ENCODE data around the gene FBXO45. TPM values are rescaled to one million over a fixed set of nuclear protein-coding genes. Genes with fewer than 3 reads are reported as not detected.

The FBXO45 gene
- total RNA-seq, 1 donor from 2014 or later: 6.6 TPM

DNA sequence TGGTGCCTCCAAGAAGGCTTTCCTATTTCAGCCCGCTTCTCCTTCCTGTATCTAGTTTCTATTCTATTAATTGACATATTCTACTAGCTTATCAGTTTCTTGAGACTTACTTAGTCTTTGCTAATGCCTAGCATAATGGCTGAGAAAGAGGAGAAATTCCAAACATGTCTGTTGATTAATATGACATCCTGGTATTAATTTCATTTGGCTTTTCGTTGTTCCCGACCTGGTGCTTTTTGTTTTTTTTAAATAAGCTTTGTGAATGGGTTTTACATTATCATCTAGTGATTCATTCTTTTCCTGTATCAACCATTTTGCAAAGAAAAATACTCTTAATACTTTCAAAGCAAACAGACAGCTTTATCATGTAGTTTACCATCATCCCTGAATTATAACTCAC is 13.2 kb upstream of the FBXO45 start:
- H3K9me3 ChIP-seq: no peaks in the 10 kb centered on the region
- no peak for DNase-seq (ENCODE audit: extremely low spot score in 2 of 2)
- no peak overlapping the region for H3K4me3 ChIP-seq
- no peaks in the 10 kb centered on the region for H3K4me1 ChIP-seq
- no peaks in the 10 kb centered on the region for H3K27me3 ChIP-seq
- peaks cover 0 to 6% of the 10 kb centered on the region in 2 donors for H3K36me3 ChIP-seq
- no peak for TF ChIP-seq POLR2A (IDR thresholded peaks at IDR 0.05)
- no peak for TF ChIP-seq CTCF (IDR thresholded peaks at IDR 0.05)
- no peak for TF ChIP-seq POLR2AphosphoS5 (IDR thresholded peaks at IDR 0.05; ENCODE audit: insufficient read depth in 1 of 2, low read depth in 1 of 2)
- intact Hi-C loops (cut with DNase I): no loop called here
- H3K27ac ChIP-seq: no peak overlapping the region

GRCh38 chr3:196557236-196557635 is 11.2 kb upstream of the FBXO45 start:
- no peak for DNase-seq (ENCODE audit: extremely low spot score in 2 of 2)
- Histone ChIP-seq H3K9me3 (no peaks in the 10 kb centered on the region), H3K27ac (no peak overlapping the region), H3K36me3 (peaks cover 0 to 13% of the 10 kb centered on the region in 2 donors), H3K4me1 (no peaks in the 10 kb centered on the region), H3K27me3 (no peaks in the 10 kb centered on the region), H3K4me3 (no peak overlapping the region)
- intact Hi-C loops (cut with DNase I): no loop called here
- TF ChIP-seq CTCF (IDR thresholded peaks at IDR 0.05) (no peak), POLR2AphosphoS5 (IDR thresholded peaks at IDR 0.05; ENCODE audit: insufficient read depth in 1 of 2, low read depth in 1 of 2) (no peak), POLR2A (IDR thresholded peaks at IDR 0.05) (no peak)

GRCh38 chr3:196558476-196558875 is 10.0 kb upstream of the FBXO45 start:
- TF ChIP-seq POLR2AphosphoS5 (IDR thresholded peaks at IDR 0.05; ENCODE audit: insufficient read depth in 1 of 2, low read depth in 1 of 2) (no peak), POLR2A (IDR thresholded peaks at IDR 0.05) (no peak), CTCF (IDR thresholded peaks at IDR 0.05) (no peak)
- no peaks in the 10 kb centered on the region for H3K27me3 ChIP-seq
- no peaks in the 10 kb centered on the region for H3K9me3 ChIP-seq
- peaks cover 0 to 13% of the 10 kb centered on the region in 2 donors for H3K36me3 ChIP-seq
- DNase-seq (ENCODE audit: extremely low spot score in 2 of 2): no peak
- H3K27ac ChIP-seq: no peak overlapping the region
- no peak overlapping the region for H3K4me3 ChIP-seq
- intact Hi-C loops (cut with DNase I): no loop called here
- H3K4me1 ChIP-seq: no peaks in the 10 kb centered on the region

DNA sequence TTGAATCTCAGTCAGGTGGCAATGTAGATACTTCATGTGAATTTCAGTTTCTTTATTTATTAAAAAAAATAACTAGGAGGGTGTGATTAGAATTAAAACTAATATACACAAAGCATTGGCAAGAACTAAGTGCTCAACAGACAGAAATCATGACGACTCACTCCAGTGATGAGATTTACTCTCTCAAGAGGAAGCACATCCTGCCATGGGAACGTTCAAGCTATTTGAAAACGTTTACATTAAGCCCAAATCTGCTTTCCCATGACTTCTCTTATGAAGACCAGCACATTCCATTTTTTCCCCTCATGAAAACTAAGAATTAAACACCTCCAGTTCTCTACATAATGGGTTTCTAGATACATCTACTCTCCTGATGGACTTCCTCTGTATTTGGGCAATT is 8.6 kb upstream of the FBXO45 start:
- peaks cover 0 to 13% of the 10 kb centered on the region in 2 donors for H3K36me3 ChIP-seq
- no peak for DNase-seq (ENCODE audit: extremely low spot score in 2 of 2)
- intact Hi-C loops (cut with DNase I): no loop called here
- no peaks in the 10 kb centered on the region for H3K27me3 ChIP-seq
- no peaks in the 10 kb centered on the region for H3K9me3 ChIP-seq
- H3K4me3 ChIP-seq: no peak overlapping the region
- H3K27ac ChIP-seq: no peak overlapping the region
- no peaks in the 10 kb centered on the region for H3K4me1 ChIP-seq
- TF ChIP-seq CTCF (IDR thresholded peaks at IDR 0.05) (no peak), POLR2AphosphoS5 (IDR thresholded peaks at IDR 0.05; ENCODE audit: insufficient read depth in 1 of 2, low read depth in 1 of 2) (no peak), POLR2A (IDR thresholded peaks at IDR 0.05) (no peak)

- Histone ChIP-seq H3K27me3 (no peaks in the 10 kb centered on the region), H3K36me3 (peaks cover 0 to 13% of the 10 kb centered on the region in 2 donors), H3K4me1 (peaks cover 7% of the 10 kb centered on the region), H3K4me3 (no peak overlapping the region), H3K27ac (no peak overlapping the region), H3K9me3 (no peaks in the 10 kb centered on the region)
- TF ChIP-seq POLR2A (IDR thresholded peaks at IDR 0.05): no peak
- no peak for TF ChIP-seq CTCF (IDR thresholded peaks at IDR 0.05)
- no peak for TF ChIP-seq POLR2AphosphoS5 (IDR thresholded peaks at IDR 0.05; ENCODE audit: insufficient read depth in 1 of 2, low read depth in 1 of 2)
- no peak for DNase-seq (ENCODE audit: extremely low spot score in 2 of 2)
- intact Hi-C loops (cut with DNase I): no loop called here
Observed at GRCh38 chr3:196563721-196564225, 4.7 kb upstream of the FBXO45 start.
